Measurements from ENCODE around the gene ZNF106. TPM values are rescaled to one million over a fixed set of nuclear protein-coding genes. Genes with fewer than 3 reads are reported as not detected.

The ZNF106 gene
- total RNA-seq, 1 donor from 2014 or later, result 69.6 TPM

GRCh38 chr15:42461261-42461660, 29.7 kb downstream of the ZNF106 start:
- no peak overlapping the region for H3K4me2 ChIP-seq (ENCODE audit: low read length)
- H3K4me3 Mint-ChIP-seq (ENCODE audit: unreplicated experiment), result no peak overlapping the region

GRCh38 chr15:42457445-42458442, 33.2 kb downstream of the ZNF106 start:
- H3K36me3 Mint-ChIP-seq (ENCODE audit: low read depth, unreplicated experiment), result peaks cover 6% of the 10 kb centered on the region
- Histone ChIP-seq H2AFZ (ENCODE audit: low read depth, low read length) (no peak overlapping the region), H3K9ac (ENCODE audit: low read length) (peak overlapping the region; percentile 72), H4K20me1 (ENCODE audit: insufficient read depth, low read length) (no peaks in the 10 kb centered on the region), H3K79me2 (ENCODE audit: insufficient read depth, low read length) (peaks cover 6% of the 10 kb centered on the region), H3K4me2 (ENCODE audit: low read length) (peak overlapping the region; percentile 76), H3K9me3 (ENCODE audit: insufficient read depth, low read depth, low read length) (no peaks in the 10 kb centered on the region), H3K27ac (ENCODE audit: low read depth, low read length) (peak overlapping the region; percentile 88), H3K27me3 (ENCODE audit: insufficient read depth, low read length) (no peaks in the 10 kb centered on the region), H3K36me3 (ENCODE audit: insufficient read depth, low read length) (no peaks in the 10 kb centered on the region), H3K4me1 (ENCODE audit: insufficient read depth, low read length) (peaks cover 21% of the 10 kb centered on the region), H3K4me3 (ENCODE audit: insufficient read depth, low read depth, low read length) (peak overlapping the region; percentile 38)
- no peak for TF ChIP-seq EZH2 (IDR thresholded peaks at IDR 0.05; ENCODE audit: insufficient read depth, low read length)
- no peak for TF ChIP-seq CTCF (IDR thresholded peaks at IDR 0.05; ENCODE audit: insufficient read depth, low read depth, low read length)
- H3K4me1 Mint-ChIP-seq (ENCODE audit: low read depth, unreplicated experiment), result peaks cover 17% of the 10 kb centered on the region
- H3K9me3 Mint-ChIP-seq (ENCODE audit: unreplicated experiment), result no peaks in the 10 kb centered on the region
- DNase-seq (ENCODE audit: low read depth) (peak; percentile 95), FAIRE-seq (peak; percentile 69)
- peak overlapping the region; percentile 75 for H3K4me3 Mint-ChIP-seq (ENCODE audit: unreplicated experiment)
- H3K27ac Mint-ChIP-seq (ENCODE audit: unreplicated experiment), result peak overlapping the region; percentile 93
- no peaks in the 10 kb centered on the region for H3K27me3 Mint-ChIP-seq (ENCODE audit: low read depth, unreplicated experiment)

More at GRCh38 chr15:42461261-42461660, 29.7 kb downstream of the ZNF106 start:
- Histone ChIP-seq H3K27ac (ENCODE audit: low read depth, low read length) (no peak overlapping the region), H3K9ac (ENCODE audit: low read length) (no peak overlapping the region), H3K27me3 (ENCODE audit: insufficient read depth, low read length) (no peaks in the 10 kb centered on the region), H3K9me3 (ENCODE audit: insufficient read depth, low read depth, low read length) (no peaks in the 10 kb centered on the region), H3K4me1 (ENCODE audit: insufficient read depth, low read length) (peaks cover 21% of the 10 kb centered on the region), H2AFZ (ENCODE audit: low read depth, low read length) (no peak overlapping the region), H4K20me1 (ENCODE audit: insufficient read depth, low read length) (no peaks in the 10 kb centered on the region), H3K4me3 (ENCODE audit: insufficient read depth, low read depth, low read length) (no peak overlapping the region), H3K36me3 (ENCODE audit: insufficient read depth, low read length) (peaks cover 9% of the 10 kb centered on the region), H3K79me2 (ENCODE audit: insufficient read depth, low read length) (peaks cover 10% of the 10 kb centered on the region)
- Mint-ChIP-seq H3K27me3 (ENCODE audit: low read depth, unreplicated experiment) (no peaks in the 10 kb centered on the region), H3K36me3 (ENCODE audit: low read depth, unreplicated experiment) (peaks cover 4% of the 10 kb centered on the region), H3K9me3 (ENCODE audit: unreplicated experiment) (no peaks in the 10 kb centered on the region), H3K4me1 (ENCODE audit: low read depth, unreplicated experiment) (peaks cover 17% of the 10 kb centered on the region), H3K27ac (ENCODE audit: unreplicated experiment) (no peak overlapping the region)
- TF ChIP-seq EZH2 (IDR thresholded peaks at IDR 0.05; ENCODE audit: insufficient read depth, low read length) (no peak), CTCF (IDR thresholded peaks at IDR 0.05; ENCODE audit: insufficient read depth, low read depth, low read length) (no peak)
- FAIRE-seq (no peak), DNase-seq (ENCODE audit: low read depth) (no peak)
